ENCODE results near the gene SUGT1.

The SUGT1 gene

DNA sequence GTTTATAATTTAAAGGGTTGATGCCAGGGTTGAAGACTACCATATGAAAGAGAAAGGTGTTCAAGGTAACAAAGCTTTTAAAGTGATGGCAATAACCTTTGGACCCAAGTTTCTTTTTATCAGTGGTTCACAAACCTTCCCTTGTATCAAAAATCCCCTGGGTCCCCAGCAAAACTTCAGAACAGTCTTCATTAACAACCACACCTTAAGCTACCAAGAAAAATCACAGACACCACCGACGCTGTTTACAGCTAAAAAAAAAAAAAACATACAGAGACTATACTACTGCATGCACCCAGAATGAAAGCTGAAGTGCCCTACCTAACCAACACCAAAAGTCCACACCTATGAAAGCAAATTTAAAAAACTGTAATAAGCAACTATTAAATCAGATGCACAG is 73.6 kb downstream of the SUGT1 start:
- TF ChIP-seq, protein P1, sequence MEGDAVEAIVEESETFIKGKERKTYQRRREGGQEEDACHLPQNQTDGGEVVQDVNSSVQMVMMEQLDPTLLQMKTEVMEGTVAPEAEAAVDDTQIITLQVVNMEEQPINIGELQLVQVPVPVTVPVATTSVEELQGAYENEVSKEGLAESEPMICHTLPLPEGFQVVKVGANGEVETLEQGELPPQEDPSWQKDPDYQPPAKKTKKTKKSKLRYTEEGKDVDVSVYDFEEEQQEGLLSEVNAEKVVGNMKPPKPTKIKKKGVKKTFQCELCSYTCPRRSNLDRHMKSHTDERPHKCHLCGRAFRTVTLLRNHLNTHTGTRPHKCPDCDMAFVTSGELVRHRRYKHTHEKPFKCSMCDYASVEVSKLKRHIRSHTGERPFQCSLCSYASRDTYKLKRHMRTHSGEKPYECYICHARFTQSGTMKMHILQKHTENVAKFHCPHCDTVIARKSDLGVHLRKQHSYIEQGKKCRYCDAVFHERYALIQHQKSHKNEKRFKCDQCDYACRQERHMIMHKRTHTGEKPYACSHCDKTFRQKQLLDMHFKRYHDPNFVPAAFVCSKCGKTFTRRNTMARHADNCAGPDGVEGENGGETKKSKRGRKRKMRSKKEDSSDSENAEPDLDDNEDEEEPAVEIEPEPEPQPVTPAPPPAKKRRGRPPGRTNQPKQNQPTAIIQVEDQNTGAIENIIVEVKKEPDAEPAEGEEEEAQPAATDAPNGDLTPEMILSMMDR (IDR thresholded peaks at IDR 0.05) = no peak
- TF ChIP-seq ZFX (IDR thresholded peaks at IDR 0.05; ENCODE audit: borderline replicate concordance) = no peak
- no peak overlapping the region for H3K27ac ChIP-seq

DNA sequence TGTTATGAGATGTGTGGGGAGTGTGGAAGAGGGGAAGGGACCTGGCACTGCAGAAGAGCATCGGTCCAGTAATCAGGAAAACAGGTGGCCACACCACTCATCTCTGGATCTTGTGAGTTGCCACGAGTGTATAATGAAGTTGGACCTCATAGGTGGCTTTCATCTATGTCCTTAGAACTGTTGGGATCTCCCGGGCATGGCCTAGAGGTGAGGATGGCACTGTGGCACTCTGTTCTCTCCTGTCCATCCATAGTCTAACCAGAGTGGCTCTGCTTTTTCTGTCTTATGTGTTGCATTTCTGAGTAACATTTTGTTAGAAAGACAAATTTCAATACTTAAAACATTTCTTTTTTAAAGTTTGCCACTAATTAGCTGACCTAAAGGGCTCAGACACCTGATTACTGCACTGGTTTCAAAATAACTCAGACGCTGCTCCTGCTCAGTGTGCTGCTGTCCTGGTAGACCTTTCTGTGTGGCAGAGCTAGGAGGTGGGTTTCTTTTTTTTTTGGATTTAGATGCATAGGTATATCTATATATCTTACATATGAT is 81.5 kb downstream of the SUGT1 start:
- H3K27ac ChIP-seq = no peak overlapping the region
- TF ChIP-seq ZFX (IDR thresholded peaks at IDR 0.05; ENCODE audit: borderline replicate concordance) = no peak
- TF ChIP-seq, protein P1 (IDR thresholded peaks at IDR 0.05) = no peak

DNA sequence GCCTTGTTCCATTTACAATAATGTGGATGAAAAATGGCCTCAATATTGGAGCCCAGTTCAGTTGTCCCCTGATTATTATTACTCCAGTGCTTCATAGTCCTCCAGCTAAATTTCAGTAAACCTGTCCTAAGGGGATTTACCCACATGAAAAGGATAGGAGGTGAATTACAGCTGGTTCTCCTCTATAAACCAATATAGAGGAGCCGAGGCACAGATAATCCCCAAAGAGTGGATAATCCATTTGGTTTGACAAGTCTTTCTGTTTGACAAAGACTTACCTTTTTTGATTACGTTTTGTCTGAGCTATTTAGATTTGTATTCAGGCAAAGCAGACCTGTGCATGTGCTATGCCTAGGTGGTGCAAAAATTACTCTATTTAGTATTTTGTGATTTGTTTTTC is 84.3 kb downstream of the SUGT1 start:
- TF ChIP-seq ZFX (IDR thresholded peaks at IDR 0.05; ENCODE audit: borderline replicate concordance) = no peak
- TF ChIP-seq, protein P1 (IDR thresholded peaks at IDR 0.05) = no peak
- no peak overlapping the region for H3K27ac ChIP-seq

DNA sequence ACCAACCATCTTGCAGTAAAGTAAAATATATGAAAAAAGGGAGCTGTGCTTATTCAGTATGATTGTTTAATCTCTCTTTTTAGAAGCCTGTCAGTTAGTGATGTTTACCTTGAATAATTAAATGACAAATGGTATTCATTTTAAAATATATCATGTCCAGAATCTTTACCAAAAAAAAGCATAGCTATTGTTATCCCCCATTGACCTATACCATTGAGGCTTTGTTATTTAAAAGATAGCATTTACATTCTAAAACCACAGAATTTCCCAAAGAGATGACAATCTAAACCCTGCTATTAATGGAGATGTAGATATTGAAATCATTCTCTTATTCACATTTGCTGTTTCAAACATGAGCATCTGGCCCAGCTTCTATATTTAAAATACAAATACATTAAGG is 84.8 kb downstream of the SUGT1 start:
- H3K27ac ChIP-seq = no peak overlapping the region
- no peak for TF ChIP-seq ZFX (IDR thresholded peaks at IDR 0.05; ENCODE audit: borderline replicate concordance)
- TF ChIP-seq, protein P1 (IDR thresholded peaks at IDR 0.05) = no peak

DNA sequence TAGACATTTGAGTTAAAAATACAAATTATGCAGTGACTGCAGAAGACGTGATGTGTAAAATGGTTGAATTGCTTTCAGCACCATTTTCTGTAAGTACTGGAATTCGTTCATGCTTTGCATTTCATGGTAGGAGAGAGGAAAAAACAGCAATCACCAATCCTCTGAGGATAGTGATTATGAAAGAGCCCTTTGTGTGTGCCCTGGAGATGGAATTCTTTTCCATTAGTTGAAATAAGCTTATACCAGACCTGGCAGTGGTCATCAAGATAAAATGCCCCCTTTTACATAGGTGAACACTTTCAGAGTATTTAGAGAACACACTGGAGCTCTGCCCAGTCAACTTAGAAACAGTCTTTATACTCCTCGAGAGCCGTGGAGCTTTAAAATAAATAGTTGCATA is 85.3 kb downstream of the SUGT1 start:
- H3K27ac ChIP-seq = no peak overlapping the region
- TF ChIP-seq ZFX (IDR thresholded peaks at IDR 0.05; ENCODE audit: borderline replicate concordance) = no peak
- TF ChIP-seq, protein P1 (IDR thresholded peaks at IDR 0.05) = no peak

DNA sequence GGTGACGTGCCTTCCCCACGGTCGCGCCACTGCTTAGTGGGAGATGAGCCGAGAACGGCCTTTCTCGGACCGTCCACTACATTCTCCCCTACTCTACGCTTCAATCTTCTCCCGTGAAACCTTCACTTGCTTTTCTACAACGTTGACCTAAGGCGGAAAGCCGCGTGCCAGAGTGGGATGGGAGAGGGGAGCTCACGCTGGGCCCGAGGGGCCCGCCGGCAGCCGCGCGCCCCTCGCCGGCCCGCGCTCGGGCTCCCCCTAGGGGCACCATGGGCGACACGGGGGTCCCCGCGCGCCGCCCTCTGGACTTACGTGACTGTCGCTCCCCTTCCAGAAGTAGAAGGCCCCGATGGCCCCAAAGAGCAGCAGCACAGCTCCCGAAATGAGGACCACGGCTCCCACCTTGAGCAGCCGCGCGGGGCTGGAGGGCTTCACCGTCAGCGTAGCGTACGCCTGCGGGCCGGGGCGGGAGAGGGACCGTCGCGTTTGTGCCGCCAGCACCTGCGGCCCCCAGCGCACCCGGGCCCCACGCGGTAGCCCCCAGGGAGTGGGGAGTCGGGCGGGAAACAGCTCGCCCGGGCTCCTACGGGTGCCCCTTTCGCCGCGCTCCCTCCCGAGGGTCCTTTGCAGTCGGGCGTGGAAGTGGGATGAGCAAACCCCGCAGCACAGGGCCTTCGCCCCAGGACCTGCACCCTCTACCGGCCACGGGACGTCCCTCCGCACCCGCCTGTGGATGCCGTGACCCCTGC is 86.3 kb downstream of the SUGT1 start:
- TF ChIP-seq ZFX (IDR thresholded peaks at IDR 0.05; ENCODE audit: borderline replicate concordance) = no peak
- TF ChIP-seq, protein P1 (IDR thresholded peaks at IDR 0.05) = no peak
- no peak overlapping the region for H3K27ac ChIP-seq

DNA sequence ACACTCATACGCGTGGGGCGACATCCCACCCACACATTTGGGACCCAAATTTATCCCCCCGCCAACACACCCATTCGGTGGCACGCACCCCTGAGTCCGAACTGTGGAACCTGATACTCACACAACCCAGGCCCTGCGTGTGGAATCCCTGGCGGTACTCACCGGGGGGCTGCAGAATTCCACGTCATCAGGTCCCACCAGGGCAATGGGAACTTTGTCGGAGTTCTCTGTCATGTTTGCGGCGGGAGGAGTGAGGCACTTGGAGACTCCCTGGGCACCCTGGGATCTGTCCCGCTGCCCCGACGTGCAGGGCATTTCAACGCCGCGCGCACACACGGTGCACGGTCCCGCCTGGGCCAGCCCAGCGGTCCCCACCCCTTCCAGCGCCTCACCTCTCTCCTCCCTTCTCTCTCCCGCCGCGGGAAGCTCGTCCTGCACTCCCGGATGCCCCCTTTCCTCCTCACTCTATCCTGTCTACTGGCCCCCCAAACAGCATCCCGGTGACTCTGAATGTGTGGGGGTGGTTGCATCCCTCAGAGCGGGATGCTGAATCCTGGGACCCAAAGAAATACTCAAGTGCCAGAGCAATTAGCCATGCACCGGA is 86.9 kb downstream of the SUGT1 start, which contains the start of gene CNMD:
Gene CNMD, minus strand, starts transcription at position 353 of the 604 bp plus-strand sequence. Its CDS starts 119 bp downstream, at position 234.
- no peak for TF ChIP-seq ZFX (IDR thresholded peaks at IDR 0.05; ENCODE audit: borderline replicate concordance)
- TF ChIP-seq, protein P1 (IDR thresholded peaks at IDR 0.05) = no peak
- no peak within 1 kb of the TSS for H3K27ac ChIP-seq

All from 22Rv1 (cell line).